PC-3 (cell line): ENCODE data around the gene NTN5. TPM values are rescaled to one million over a fixed set of nuclear protein-coding genes. Genes with fewer than 3 reads are reported as not detected.

Experiments
- ATAC-seq: fragments of 200-7000 bp; cut with Tn5 transposase; 2 replicates; pipeline ENCODE4 v1.9.1; 2020; ENCODE audit warnings: mild to moderate bottlenecking, moderate library complexity
- BruUV-seq: library from RNA; stranded (reverse); fragments of 400-500 nt; replicated peaks from 2 replicates; lab custom pipeline; 2021; lab: Mats Ljungman, UMichigan
- CTCF ChIA-PET: fragments of 300-600 bp; sonication (Branson Sonifier 250); formaldehyde crosslinking; loops from one replicate; lab custom pipeline; 2022; ENCODE audit warnings: antibody characterized with exemption; lab: Charles Lee
- POLR2A ChIA-PET: fragments of 300-600 bp; sonication (Branson Sonifier 250); formaldehyde crosslinking; loops from one replicate; lab custom pipeline; 2022; ENCODE audit warnings: antibody characterized with exemption; ENCODE audit not compliant: unreplicated experiment; lab: Charles Lee
- DNase-seq: peaks from one replicate; pipeline ENCODE4 v3.0.0-alpha.2; 2015
- H2AFZ ChIP-seq: fragments of 300-600 bp; sonication (generic); 2 replicates; pipeline ENCODE4 v1.6.0; 2016; ENCODE audit warnings: antibody characterized with exemption, low read length
- H3F3A ChIP-seq: fragments of 300-600 bp; sonication (generic); one replicate; pipeline ENCODE4 v1.6.0; 2017; ENCODE audit warnings: antibody characterized with exemption, low read length, control low read depth, mild to moderate bottlenecking; ENCODE audit not compliant: unreplicated experiment
- H3K27ac ChIP-seq: fragments of 300-600 bp; sonication (generic); 2 replicates; pipeline ENCODE4 v1.5.1; 2016; ENCODE audit warnings: mild to moderate bottlenecking, low read length
- H3K27me3 ChIP-seq: fragments of 300-600 bp; sonication (generic); 2 replicates; pipeline ENCODE4 v1.6.1; 2016; ENCODE audit warnings: low read length, mixed read lengths
- H3K36me3 ChIP-seq: fragments of 300-600 bp; sonication (generic); 2 replicates; pipeline ENCODE4 v1.6.1; 2016; ENCODE audit warnings: low read depth, mixed run types, low read length, mixed read lengths
- H3K4me1 ChIP-seq: fragments of 300-600 bp; sonication (generic); 2 replicates; pipeline ENCODE4 v1.5.1; 2016; ENCODE audit warnings: low read length; ENCODE audit not compliant: insufficient read depth
- H3K4me2 ChIP-seq: fragments of 300-600 bp; sonication (generic); 2 replicates; pipeline ENCODE4 v1.6.0; 2016; ENCODE audit warnings: low read length
- H3K4me3 ChIP-seq: fragments of 300-600 bp; sonication (generic); 2 replicates; pipeline ENCODE4 v1.5.1; 2016; ENCODE audit warnings: mild to moderate bottlenecking, low read length, mixed read lengths
- H3K79me2 ChIP-seq: fragments of 300-600 bp; sonication (generic); 2 replicates; pipeline ENCODE4 v1.6.1; 2017; ENCODE audit warnings: low read length, mixed read lengths
- H3K9ac ChIP-seq: fragments of 300-600 bp; sonication (generic); 2 replicates; pipeline ENCODE4 v1.6.0; 2016; ENCODE audit warnings: mild to moderate bottlenecking, low read length
- H3K9me2 ChIP-seq: fragments of 300-600 bp; sonication (generic); replicated peaks from 2 replicates; pipeline ENCODE4 v1.6.1; 2016; ENCODE audit warnings: mixed run types, low read length, mixed read lengths
- H3K9me3 ChIP-seq: fragments of 300-600 bp; sonication (generic); 2 replicates; pipeline ENCODE4 v1.6.1; 2016; ENCODE audit warnings: low read length, mixed read lengths
- H4K20me1 ChIP-seq: fragments of 300-600 bp; sonication (generic); 2 replicates; pipeline ENCODE4 v1.6.1; 2016; ENCODE audit warnings: low read length, mixed read lengths
- EZH2 ChIP-seq: fragments of 300-600 bp; sonication (generic); IDR thresholded peaks from one replicate; pipeline ENCODE4 v1.6.1; 2017; ENCODE audit warnings: antibody characterized with exemption, mild to moderate bottlenecking, low read length; ENCODE audit not compliant: unreplicated experiment
- EZH2phosphoT487 ChIP-seq: fragments of 300-600 bp; sonication (generic); IDR thresholded peaks from 2 replicates; pipeline ENCODE4 v1.6.1; 2018; ENCODE audit warnings: mild to moderate bottlenecking, antibody characterized with exemption, low read length, borderline replicate concordance
- intact Hi-C: fragments of 100-400 bp; cut with micrococcal nuclease; formaldehyde crosslinking; loops from 2 replicates; pipeline ENCODE4 v1.9.0; 2023
- total RNA-seq: library from RNA; depleted of rRNA; stranded (reverse); fragments of >200 nt; gene quantifications from 2 replicates; pipeline ENCODE4 v1.2.3, GENCODE V29; 2014
- TF ChIP-seq, protein P1 (sequence below): fragments of 300-600 bp; sonication (generic); conservative IDR thresholded peaks from 2 replicates; pipeline ENCODE4 v1.5.1; 2017; ENCODE audit warnings: antibody characterized with exemption, low read depth, mild to moderate bottlenecking, low read length

NTN5 gene
- total RNA-seq, 1 experiment from 2014 or later = 0.18 TPM

DNA sequence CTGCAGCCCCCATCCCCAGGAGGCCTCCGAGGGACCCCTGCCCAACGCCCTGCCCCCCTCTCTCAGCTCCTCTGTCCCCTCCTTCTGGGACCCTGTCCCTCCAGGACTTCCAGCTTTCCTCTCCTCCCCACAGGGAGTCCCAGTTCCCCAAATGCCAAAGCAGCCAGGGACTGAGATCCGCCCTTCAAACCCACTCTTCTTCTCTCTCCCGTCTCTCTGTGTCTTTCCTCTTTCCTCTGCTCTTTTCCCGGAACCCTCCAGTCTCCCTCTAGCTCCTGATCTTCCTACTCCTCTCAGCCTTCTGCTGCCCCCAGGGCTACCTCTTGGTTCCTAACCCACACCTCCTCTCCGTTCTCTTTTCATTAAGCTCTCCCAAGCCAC lies 27.2 kb downstream of the NTN5 start:
- no peaks in the 10 kb centered on the region for H3K79me2 ChIP-seq
- BruUV-seq = no TSS peak
- H3K9me2 ChIP-seq = no peaks in the 10 kb centered on the region
- peaks cover 6% of the 10 kb centered on the region; the same call in 1 of the 2 replicates for H3K4me1 ChIP-seq
- no peaks in the 10 kb centered on the region for H3K9me3 ChIP-seq
- H3K4me3 ChIP-seq = peak overlapping the region; percentile 70
- intact Hi-C loops = no loop called here
- peak overlapping the region; percentile 92 for H3K4me2 ChIP-seq
- no peaks in the 10 kb centered on the region for H3K27me3 ChIP-seq
- DNase-seq = peak; percentile 4
- H2AFZ ChIP-seq = peak overlapping the region; percentile 96
- H3K27ac ChIP-seq = no peak overlapping the region
- no peaks in the 10 kb centered on the region for H3F3A ChIP-seq
- peak; percentile 8 for ATAC-seq
- no peak for TF ChIP-seq EZH2
- TF ChIP-seq, protein P1, sequence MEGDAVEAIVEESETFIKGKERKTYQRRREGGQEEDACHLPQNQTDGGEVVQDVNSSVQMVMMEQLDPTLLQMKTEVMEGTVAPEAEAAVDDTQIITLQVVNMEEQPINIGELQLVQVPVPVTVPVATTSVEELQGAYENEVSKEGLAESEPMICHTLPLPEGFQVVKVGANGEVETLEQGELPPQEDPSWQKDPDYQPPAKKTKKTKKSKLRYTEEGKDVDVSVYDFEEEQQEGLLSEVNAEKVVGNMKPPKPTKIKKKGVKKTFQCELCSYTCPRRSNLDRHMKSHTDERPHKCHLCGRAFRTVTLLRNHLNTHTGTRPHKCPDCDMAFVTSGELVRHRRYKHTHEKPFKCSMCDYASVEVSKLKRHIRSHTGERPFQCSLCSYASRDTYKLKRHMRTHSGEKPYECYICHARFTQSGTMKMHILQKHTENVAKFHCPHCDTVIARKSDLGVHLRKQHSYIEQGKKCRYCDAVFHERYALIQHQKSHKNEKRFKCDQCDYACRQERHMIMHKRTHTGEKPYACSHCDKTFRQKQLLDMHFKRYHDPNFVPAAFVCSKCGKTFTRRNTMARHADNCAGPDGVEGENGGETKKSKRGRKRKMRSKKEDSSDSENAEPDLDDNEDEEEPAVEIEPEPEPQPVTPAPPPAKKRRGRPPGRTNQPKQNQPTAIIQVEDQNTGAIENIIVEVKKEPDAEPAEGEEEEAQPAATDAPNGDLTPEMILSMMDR = no peak
- TF ChIP-seq EZH2phosphoT487 = no peak
- H3K9ac ChIP-seq = peak overlapping the region; percentile 30; the same call in 1 of the 2 replicates
- ChIA-PET CTCF (interaction anchor here (0.6 to 1.4 kb wide), 5 partner anchors 9 to 140 kb away, joined by 3 to 8 read pairs (median 5); partner anchors contain the start of gene DBP), POLR2A (interaction anchor here (0.6 kb wide), 1 partner anchor 69 kb away, joined by 3 read pairs; no protein-coding TSS in a partner anchor)
- no peaks in the 10 kb centered on the region for H3K36me3 ChIP-seq
- H4K20me1 ChIP-seq = no peaks in the 10 kb centered on the region

GRCh38 chr19:48644839-48645619 lies 27.8 kb downstream of the NTN5 start:
- no TSS peak for BruUV-seq
- ATAC-seq (peak; percentile 59), DNase-seq (peak; percentile 63)
- intact Hi-C loops = no loop called here
- TF ChIP-seq EZH2phosphoT487 (no peak), EZH2 (no peak)
- TF ChIP-seq, protein P1 = no peak
- Histone ChIP-seq H3F3A (no peaks in the 10 kb centered on the region), H3K9me2 (no peaks in the 10 kb centered on the region), H4K20me1 (no peaks in the 10 kb centered on the region), H3K4me2 (peak overlapping the region; percentile 92), H2AFZ (peak overlapping the region; percentile 96), H3K9me3 (no peaks in the 10 kb centered on the region), H3K36me3 (no peaks in the 10 kb centered on the region), H3K79me2 (no peaks in the 10 kb centered on the region), H3K4me3 (peak overlapping the region; percentile 70), H3K27ac (no peak overlapping the region), H3K27me3 (no peaks in the 10 kb centered on the region), H3K4me1 (peaks cover 6% of the 10 kb centered on the region; the same call in 1 of the 2 replicates), H3K9ac (no peak overlapping the region)
- ChIA-PET CTCF (interaction anchor here (0.7 to 1.4 kb wide), 4 partner anchors 12 to 140 kb away, joined by 3 to 8 read pairs (median 6); no protein-coding TSS in a partner anchor), POLR2A (interaction anchor here (0.6 kb wide), 2 partner anchors 26 to 69 kb away, joined by 3 read pairs; partner anchors contain the start of genes RPL18 and SPHK2)
